H1 (cell line): ENCODE results near the gene DHX29. TPM values are rescaled to one million over a fixed set of nuclear protein-coding genes. Genes with fewer than 3 reads are reported as not detected.

Source experiments
- CTCF ChIA-PET: fragments of 300-600 bp; sonication (Branson Sonifier 250); formaldehyde crosslinking; loops from one replicate; lab custom pipeline; 2021; ENCODE audit not compliant: partially characterized antibody; lab: Charles Lee
- POLR2A ChIA-PET: fragments of 300-600 bp; sonication (Branson Sonifier 250); formaldehyde crosslinking; loops from one replicate; lab custom pipeline; 2021; ENCODE audit warnings: inconsistent platforms; ENCODE audit not compliant: partially characterized antibody; lab: Charles Lee
- DNase-seq, 2 experiments: peaks; one replicate each; pipeline versions ENCODE4 v3.0.0 to v3.0.0-alpha.2; 2010 to 2022; ENCODE audit warnings: low spot score in 2 of 2, low read depth in 1 of 2, mixed read lengths in 1 of 2
- FAIRE-seq: peaks from 2 replicates; lab custom pipeline; 2011; peaks lifted over from hg19 to GRCh38; lab: Jason Lieb, UNC
- H2AFZ ChIP-seq: 2 replicates; pipeline ENCODE4 v1.8.1; 2012; ENCODE audit warnings: low read length, inconsistent platforms
- H2AK5ac ChIP-seq: 2 replicates; pipeline ENCODE4 v1.6.1; 2013; ENCODE audit warnings: low read depth, low read length
- H2BK120ac ChIP-seq: replicated peaks from 2 replicates; pipeline ENCODE3; 2013; ENCODE audit warnings: low read depth, low read length, inconsistent platforms
- H2BK12ac ChIP-seq: 2 replicates; pipeline ENCODE4 v1.6.1; 2013; ENCODE audit warnings: low read depth, low read length
- H2BK15ac ChIP-seq: 2 replicates; pipeline ENCODE4 v1.6.1; 2013; ENCODE audit warnings: low read length
- H2BK20ac ChIP-seq: 2 replicates; pipeline ENCODE4 v1.6.1; 2013; ENCODE audit warnings: low read length
- H2BK5ac ChIP-seq: 2 replicates; pipeline ENCODE4 v1.6.1; 2013; ENCODE audit warnings: low read depth, low read length
- H3K14ac ChIP-seq: 2 replicates; pipeline ENCODE4 v1.6.1; 2013; ENCODE audit warnings: inconsistent platforms; ENCODE audit not compliant: insufficient read length
- H3K18ac ChIP-seq: 2 replicates; pipeline ENCODE4 v1.6.1; 2013; ENCODE audit warnings: low read length; ENCODE audit errors: extremely low read depth
- H3K23ac ChIP-seq: 2 replicates; pipeline ENCODE4 v1.6.1; 2013; ENCODE audit warnings: inconsistent platforms; ENCODE audit not compliant: insufficient read length
- H3K23me2 ChIP-seq: 2 replicates; pipeline ENCODE4 v1.6.1; 2013; ENCODE audit warnings: low read depth, low read length
- H3K27ac ChIP-seq: 2 replicates; pipeline ENCODE4 v1.6.1; 2011; ENCODE audit warnings: low read depth, low read length, inconsistent platforms
- H3K27me3 ChIP-seq, 4 experiments: replicated peaks in 1 of 4; 1 replicate in 1 of 4; 2 replicates in 3 of 4; pipeline versions ENCODE4 v1.6.1 to v1.8.1; 2011 to 2013; ENCODE audit warnings: low read length in 3 of 4, mild to moderate bottlenecking in 3 of 4, inconsistent platforms in 2 of 4, mixed read lengths in 2 of 4, moderate library complexity in 1 of 4; ENCODE audit not compliant: control insufficient read depth in 3 of 4, insufficient read depth in 3 of 4; ENCODE audit errors: extremely low read depth in 1 of 4
- H3K36me3 ChIP-seq, 4 experiments: 2 replicates each; pipeline versions ENCODE4 v1.6.1 to v1.8.1; 2011 to 2013; ENCODE audit warnings: mild to moderate bottlenecking in 4 of 4, low read length in 3 of 4, moderate library complexity in 2 of 4, control low read depth in 1 of 4, inconsistent platforms in 1 of 4; ENCODE audit not compliant: insufficient read depth in 4 of 4, control insufficient read depth in 2 of 4
- H3K4ac ChIP-seq: replicated peaks from 2 replicates; pipeline ENCODE3; 2013; ENCODE audit warnings: low read length, low read depth, mixed read lengths, inconsistent platforms; ENCODE audit not compliant: insufficient read length
- H3K4me1 ChIP-seq, 4 experiments: replicated peaks in 1 of 4; 1 replicate in 1 of 4; 2 replicates in 3 of 4; pipeline versions ENCODE4 v1.6.1 to v1.8.1; 2011 to 2013; ENCODE audit warnings: low read length in 3 of 4, inconsistent platforms in 2 of 4, mixed read lengths in 1 of 4; ENCODE audit not compliant: insufficient read depth in 4 of 4, control insufficient read depth in 3 of 4
- H3K4me2 ChIP-seq, 2 experiments: 2 replicates each; pipeline versions ENCODE4 v1.6.1 to v1.8.1; 2011 to 2013; ENCODE audit warnings: low read depth in 2 of 2, low read length in 2 of 2, control low read depth in 1 of 2, inconsistent platforms in 1 of 2, mild to moderate bottlenecking in 1 of 2; ENCODE audit not compliant: insufficient read depth in 1 of 2
- H3K4me3 ChIP-seq, 4 experiments: fragments of 200-600, 300-600 bp in 1 of 4; sonication (generic), shearing (Covaris generic), sonication (Bioruptor Twin) in 1 of 4; 2 replicates each; pipeline versions ENCODE4 v1.5.1 to v1.8.1; 2011 to 2016; ENCODE audit warnings: low read length in 4 of 4, low read depth in 3 of 4, control low read depth in 2 of 4, inconsistent platforms in 2 of 4, mild to moderate bottlenecking in 2 of 4, mixed read lengths in 1 of 4, moderate library complexity in 1 of 4; ENCODE audit not compliant: insufficient read depth in 2 of 4; ENCODE audit errors: extremely low read depth in 1 of 4
- H3K56ac ChIP-seq: replicated peaks from 2 replicates; pipeline ENCODE3; 2013; ENCODE audit warnings: low read depth, mild to moderate bottlenecking, mixed read lengths, low read length, inconsistent platforms; ENCODE audit not compliant: insufficient read length
- H3K79me1 ChIP-seq: 2 replicates; pipeline ENCODE4 v1.6.1; 2013; ENCODE audit warnings: low read depth, low read length, control low read depth
- H3K79me2 ChIP-seq, 2 experiments: 2 replicates each; pipeline versions ENCODE4 v1.6.1 to v1.8.1; 2012 to 2013; ENCODE audit warnings: low read length in 2 of 2, mild to moderate bottlenecking in 2 of 2, inconsistent platforms in 1 of 2; ENCODE audit not compliant: insufficient read depth in 2 of 2, control insufficient read depth in 1 of 2
- H3K9ac ChIP-seq, 4 experiments: replicated peaks in 1 of 4; 1 replicate in 1 of 4; 2 replicates in 3 of 4; pipeline versions ENCODE4 v1.6.1 to v1.8.1; 2011 to 2013; ENCODE audit warnings: low read depth in 3 of 4, low read length in 3 of 4, control low read depth in 2 of 4, mild to moderate bottlenecking in 2 of 4, moderate library complexity in 2 of 4, inconsistent platforms in 1 of 4; ENCODE audit errors: extremely low read depth in 1 of 4
- H3K9me3 ChIP-seq, 2 experiments: 2 replicates each; pipeline versions ENCODE4 v1.6.1 to v1.8.1; 2012 to 2013; ENCODE audit warnings: mild to moderate bottlenecking in 2 of 2, moderate library complexity in 2 of 2, control low read depth in 1 of 2, inconsistent platforms in 1 of 2, low read depth in 1 of 2, low read length in 1 of 2, mixed read lengths in 1 of 2; ENCODE audit not compliant: insufficient read depth in 2 of 2
- H4K20me1 ChIP-seq, 2 experiments: replicated peaks in 1 of 2; 2 replicates each; pipeline versions ENCODE3 to v1.8.1; 2011 to 2013; ENCODE audit warnings: inconsistent platforms in 2 of 2, low read length in 2 of 2, mild to moderate bottlenecking in 1 of 2; ENCODE audit not compliant: insufficient read depth in 2 of 2, control insufficient read depth in 1 of 2
- H4K5ac ChIP-seq: 2 replicates; pipeline ENCODE4 v1.6.1; 2013; ENCODE audit warnings: low read length, low read depth, mixed read lengths, inconsistent platforms; ENCODE audit not compliant: insufficient read length
- H4K8ac ChIP-seq: 2 replicates; pipeline ENCODE4 v1.8.0; 2013; ENCODE audit warnings: mild to moderate bottlenecking, moderate library complexity, low read length, inconsistent platforms; ENCODE audit not compliant: insufficient read depth; ENCODE audit errors: extremely low read depth
- H4K91ac ChIP-seq: replicated peaks from 2 replicates; pipeline ENCODE3; 2013; ENCODE audit warnings: low read length, mixed read lengths, inconsistent platforms; ENCODE audit not compliant: insufficient read length
- BRCA1 ChIP-seq: IDR thresholded peaks from 2 replicates; pipeline ENCODE4 v1.6.1; 2012; ENCODE audit warnings: low read depth, low read length, improper control_type of control experiment
- KDM5A ChIP-seq: fragments of 200-600 bp; IDR thresholded peaks from 2 replicates; pipeline ENCODE4 v1.7.1; 2012; ENCODE audit warnings: mild to moderate bottlenecking, low read length, inconsistent platforms, mixed read lengths
- POLR2A ChIP-seq, 2 experiments: IDR thresholded peaks; 1 replicate in 1 of 2; 2 replicates in 1 of 2; pipeline ENCODE4 v1.6.1; 2011; ENCODE audit warnings: low read depth in 2 of 2, low read length in 2 of 2, mild to moderate bottlenecking in 2 of 2; ENCODE audit errors: control extremely low read depth in 1 of 2
- SIRT6 ChIP-seq: IDR thresholded peaks from one replicate; pipeline ENCODE4 v1.7.1; 2012; ENCODE audit warnings: low read length, inconsistent platforms
- SP2 ChIP-seq: IDR thresholded peaks from 2 replicates; pipeline ENCODE4 v1.6.1; 2012; ENCODE audit warnings: mild to moderate bottlenecking, low read length, inconsistent platforms
- SUZ12 ChIP-seq: fragments of 200-600 bp; sonication (generic); IDR thresholded peaks from 2 replicates; pipeline ENCODE4 v1.6.1; 2012; ENCODE audit warnings: mild to moderate bottlenecking, inconsistent platforms, low read length, moderate library complexity, mixed read lengths
- TCF12 ChIP-seq: IDR thresholded peaks from 2 replicates; pipeline ENCODE4 v1.6.1; 2011; ENCODE audit warnings: low read depth, mild to moderate bottlenecking, low read length
- WGBS, 2 experiments: shearing (Covaris generic) in 1 of 2; methylation state at CpG; one replicate each; pipeline versions ENCODE4 v1.1.6 to v1.1.7; 2013 to 2015; ENCODE audit warnings: low lambda C conversion rate in 2 of 2, mixed read lengths in 2 of 2, inconsistent platforms in 1 of 2, low coverage in 1 of 2, missing lambda C conversion rate in 1 of 2; ENCODE audit not compliant: insufficient replicate concordance in 2 of 2, insufficient coverage in 1 of 2, insufficient read length in 1 of 2; ENCODE audit errors: extremely low coverage in 1 of 2, missing lambda C conversion rate in 1 of 2; 5-methylcytosine and 5-hydroxymethylcytosine counted together
- polyA plus RNA-seq, 7 experiments: library from polyadenylated mRNA; depleted of rRNA in 3 of 7; stranded (reverse) in 5 of 7; unstranded in 2 of 7; fragments of >200 nt in 5 of 7; fragments of 200-250 nt in 2 of 7; gene quantifications; 1 replicate in 5 of 7; 2 replicates in 1 of 7; 4 replicates in 1 of 7; pipeline versions ENCODE4 v1.2.1 to v1.2.3, GENCODE V29; 2011 to 2013; ENCODE audit warnings: missing spikeins in 2 of 7, mixed read lengths in 2 of 7
- total RNA-seq: library from RNA; stranded (reverse); fragmentation: NEBNext Ultra II Directional; extraction: Animal tissue kit (Norgen Biotek cat#: 25700); gene quantifications from 2 replicates; pipeline ENCODE4 v1.2.1, GENCODE V29; 2021

DHX29 gene
- total and polyA plus RNA-seq, 2 of the 8 experiments (the other 6 are each of a cell fraction or from before 2014, with no cell fraction given) = 3.4 to 32.1 TPM

GRCh38 chr5:55286411-55286933 lies 21.0 kb downstream of the DHX29 start:
- no peak for FAIRE-seq

More at GRCh38 chr5:55286411-55286933, 21.0 kb downstream of the DHX29 start:
- no peak for DNase-seq
- Histone ChIP-seq H3K23ac (no peak overlapping the region), H2BK15ac (no peak overlapping the region), H4K5ac (no peak overlapping the region), H3K18ac (no peak overlapping the region), H3K79me2 (no peaks in the 10 kb centered on the region), H3K4me1 (no peaks in the 10 kb centered on the region), H3K56ac (no peak overlapping the region), H2BK12ac (no peak overlapping the region), H3K4me2 (no peak overlapping the region), H3K79me1 (no peaks in the 10 kb centered on the region), H2BK20ac (no peak overlapping the region), H3K4ac (no peak overlapping the region), H2BK5ac (no peak overlapping the region), H3K27me3 (no peaks in the 10 kb centered on the region), H3K36me3 (peaks cover 2 to 53% (median 16%) of the 10 kb centered on the region in 4 experiments; a peak in 7 of 8 replicates), H3K9ac (no peak overlapping the region), H3K4me3 (no peak overlapping the region), H2AK5ac (no peak overlapping the region), H4K20me1 (no peaks in the 10 kb centered on the region), H3K14ac (no peak overlapping the region), H3K27ac (no peak overlapping the region), H3K9me3 (no peaks in the 10 kb centered on the region), H4K8ac (no peak overlapping the region), H3K23me2 (no peaks in the 10 kb centered on the region), H2BK120ac (no peak overlapping the region), H2AFZ (no peak overlapping the region), H4K91ac (no peak overlapping the region)
- TF ChIP-seq BRCA1 (no peak), POLR2A (IDR thresholded peaks at IDR 0.05; ENCODE audit: control extremely low read depth in 1 of 2, low read depth in 2 of 2, low read length in 2 of 2) (no peak), KDM5A (no peak), TCF12 (no peak), SIRT6 (no peak), SUZ12 (no peak), SP2 (no peak)
- CTCF ChIA-PET = interaction anchor here (0.6 kb wide), 1 partner anchor 1220 kb away, joined by 3 read pairs; no protein-coding TSS in a partner anchor
- POLR2A ChIA-PET = no interaction called here
- 100% methylated on average over 1 of the region's 1 CpG; no CpG with 5 or more reads in 1 of the 2 experiments for WGBS, 2 experiments
